GM20431 (cell line): ENCODE results near the gene CSF2.

Experiments used
- in situ Hi-C: fragments of 300-500 bp; cut with MseI, MboI; formaldehyde crosslinking; loops from one replicate; pipeline ENCODE4 v1.15.0; 2020; ENCODE audit warnings: low sequenced_read_pairs; ENCODE audit not compliant: unreplicated experiment

The CSF2 gene

DNA sequence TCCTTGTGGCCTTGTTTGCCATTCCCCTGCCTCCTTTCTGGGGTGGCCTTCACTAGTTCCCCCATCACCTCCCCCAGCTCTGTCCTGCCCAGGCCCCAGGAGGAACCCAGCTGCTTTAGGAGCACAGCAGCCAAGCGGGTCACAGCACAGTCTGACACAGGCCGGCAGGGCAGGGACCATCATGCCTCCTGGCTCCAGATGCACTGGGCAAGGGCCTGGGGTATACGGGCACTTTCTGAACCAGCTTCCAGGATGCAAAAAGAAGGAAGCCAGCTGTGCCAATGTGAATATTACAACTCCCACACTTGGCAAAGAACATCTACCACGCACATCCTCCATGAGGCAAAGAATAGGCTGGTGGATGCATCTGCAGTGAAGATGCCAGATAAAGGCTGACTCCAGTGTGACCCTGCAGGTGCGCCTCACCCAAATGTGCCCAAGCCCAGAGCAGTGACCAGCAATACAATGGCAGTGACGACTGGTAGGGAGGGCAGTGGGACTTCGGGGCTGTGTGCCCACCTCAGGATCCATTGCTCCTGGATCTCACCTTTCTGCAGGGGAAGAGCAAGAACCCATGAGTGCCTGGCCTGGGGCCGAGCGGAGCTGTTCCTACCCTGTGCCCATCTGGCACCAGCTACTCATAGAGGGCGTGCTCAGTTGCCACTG, 19.4 kb upstream of the CSF2 start:
- in situ Hi-C loops, result no loop called here

DNA sequence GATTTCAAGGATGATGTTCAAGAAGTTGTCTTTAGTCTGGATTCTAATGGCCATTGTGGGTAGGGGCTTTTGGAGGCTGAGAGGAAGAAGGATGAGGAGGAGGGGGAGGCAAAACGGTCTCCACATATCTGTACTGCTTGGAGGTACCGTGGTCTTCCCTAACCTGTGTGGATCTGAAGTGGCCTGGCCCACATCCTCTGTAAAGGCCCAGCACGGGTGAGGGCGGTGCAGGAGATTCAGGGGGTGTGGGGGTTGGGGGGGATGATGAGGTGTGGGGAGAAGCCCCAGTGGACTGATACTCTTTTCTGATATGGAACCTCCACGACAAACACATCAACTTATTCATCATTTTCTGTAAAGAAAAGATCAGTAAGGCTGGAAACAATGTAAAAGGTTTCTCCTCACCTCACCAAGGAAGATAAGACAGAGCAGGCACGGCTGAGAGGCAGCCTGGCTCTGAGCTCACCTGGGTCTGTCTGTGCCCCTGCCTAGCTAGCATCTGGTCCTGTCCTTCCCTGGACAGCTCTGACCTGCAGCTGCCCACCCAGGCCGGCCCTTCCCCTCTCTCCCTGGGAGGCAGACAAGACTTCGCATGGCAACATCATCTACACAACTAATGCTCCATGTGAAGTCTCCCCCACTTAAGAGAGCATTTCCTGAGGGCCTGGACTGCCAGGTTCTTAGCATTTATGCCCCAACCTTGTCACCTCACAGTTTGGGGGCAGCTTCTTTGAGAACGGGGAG, 18.7 kb upstream of the CSF2 start:
- in situ Hi-C loops, result no loop called here

DNA sequence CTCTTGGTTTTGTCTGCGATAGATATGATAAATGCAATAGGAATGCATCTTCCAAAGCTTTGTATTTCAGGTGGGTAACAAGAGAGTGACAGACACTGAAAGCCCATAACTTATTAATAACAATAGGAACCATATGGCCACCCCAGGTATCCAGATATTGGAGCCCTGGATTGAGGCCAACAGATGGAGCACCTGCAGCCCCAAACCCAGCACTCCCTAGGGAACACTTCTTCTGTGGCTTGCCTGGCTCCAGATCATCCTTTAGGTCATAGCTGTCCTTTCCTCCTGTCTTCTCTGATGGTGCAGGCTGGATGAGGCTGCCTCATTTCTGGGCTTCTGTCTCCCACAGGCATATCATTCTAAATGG, 18.2 kb upstream of the CSF2 start:
- in situ Hi-C loops, result no loop called here

DNA sequence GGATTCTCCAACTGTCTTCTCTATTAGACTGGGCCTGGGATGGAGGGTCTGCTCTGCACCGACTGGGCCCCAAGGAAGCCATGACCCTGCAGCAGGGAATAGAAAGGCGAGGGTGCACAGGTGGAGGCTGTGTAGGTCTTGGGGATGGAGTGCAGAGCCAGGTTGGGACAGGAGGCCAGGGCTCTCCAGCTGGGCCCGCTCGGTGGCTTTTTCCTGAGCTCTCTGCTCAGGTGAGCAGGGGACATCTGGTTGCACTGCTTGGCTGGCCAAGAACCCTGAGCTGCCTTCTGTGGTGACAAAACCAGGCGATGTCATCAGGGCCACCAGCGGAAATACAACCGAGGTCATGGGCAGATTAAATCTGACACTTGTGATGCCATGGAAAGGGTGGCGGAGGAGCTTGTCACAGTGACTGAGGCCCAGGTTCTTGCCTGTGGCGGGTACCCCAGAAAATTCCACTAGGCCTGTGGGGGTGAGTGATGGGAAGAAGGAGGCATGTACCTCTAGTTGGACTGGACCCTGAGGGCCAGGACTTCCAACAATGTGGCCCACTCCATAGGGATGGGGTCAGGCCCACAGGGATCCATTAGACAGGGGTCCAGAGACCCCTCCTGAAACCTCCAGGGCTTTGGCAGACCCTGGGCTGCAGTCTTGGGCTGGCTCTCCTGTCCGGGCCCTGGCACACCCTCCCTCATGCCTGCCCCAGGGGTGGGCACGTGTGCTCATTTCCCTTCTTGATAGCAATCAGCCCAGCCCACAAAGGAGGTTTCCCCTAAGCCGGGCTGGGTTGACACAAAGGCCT, 17.6 kb upstream of the CSF2 start:
- in situ Hi-C loops, result no loop called here

DNA sequence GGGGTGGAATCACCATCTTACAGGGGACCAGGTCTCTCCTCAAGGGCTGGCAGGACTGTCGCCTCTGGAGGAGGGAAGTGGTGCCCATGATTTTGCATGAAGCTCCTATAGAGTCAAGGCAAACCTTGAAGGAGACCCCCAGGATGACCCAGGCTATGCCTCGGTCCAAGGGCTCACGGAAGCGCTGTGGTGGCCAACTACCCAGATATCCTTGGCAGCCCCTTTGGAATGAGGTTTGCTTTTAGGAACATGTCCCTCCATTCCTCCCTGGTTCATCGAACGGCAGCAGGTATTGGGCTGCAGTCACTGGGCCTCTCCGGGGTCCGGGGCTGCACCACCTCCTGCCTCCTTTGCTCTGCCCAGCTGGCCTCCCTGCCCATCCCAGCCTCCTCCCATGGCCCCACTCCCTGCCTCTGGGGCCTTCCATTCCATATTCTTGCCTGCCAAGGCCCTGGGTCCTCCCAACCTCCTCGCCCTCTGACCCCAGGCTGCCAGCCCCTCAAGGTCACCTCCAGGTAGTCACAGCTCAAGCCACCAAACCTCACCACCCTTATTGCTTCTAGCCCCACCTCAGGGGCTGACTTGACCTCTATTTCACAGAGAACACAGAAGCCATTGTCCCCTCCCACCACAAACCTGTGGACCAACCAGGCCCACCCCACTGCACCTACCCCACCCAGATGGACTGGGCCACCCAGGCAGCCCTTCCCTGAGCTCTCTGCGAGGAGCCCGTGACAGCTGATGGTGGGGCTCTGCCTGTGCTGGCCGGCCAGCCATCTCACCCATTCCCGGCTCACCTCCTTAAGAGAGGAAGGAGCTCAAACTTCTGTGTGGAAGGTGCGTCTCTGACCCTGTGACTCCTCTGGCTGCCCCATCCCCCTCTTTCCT, 16.7 kb upstream of the CSF2 start:
- in situ Hi-C loops, result no loop called here

DNA sequence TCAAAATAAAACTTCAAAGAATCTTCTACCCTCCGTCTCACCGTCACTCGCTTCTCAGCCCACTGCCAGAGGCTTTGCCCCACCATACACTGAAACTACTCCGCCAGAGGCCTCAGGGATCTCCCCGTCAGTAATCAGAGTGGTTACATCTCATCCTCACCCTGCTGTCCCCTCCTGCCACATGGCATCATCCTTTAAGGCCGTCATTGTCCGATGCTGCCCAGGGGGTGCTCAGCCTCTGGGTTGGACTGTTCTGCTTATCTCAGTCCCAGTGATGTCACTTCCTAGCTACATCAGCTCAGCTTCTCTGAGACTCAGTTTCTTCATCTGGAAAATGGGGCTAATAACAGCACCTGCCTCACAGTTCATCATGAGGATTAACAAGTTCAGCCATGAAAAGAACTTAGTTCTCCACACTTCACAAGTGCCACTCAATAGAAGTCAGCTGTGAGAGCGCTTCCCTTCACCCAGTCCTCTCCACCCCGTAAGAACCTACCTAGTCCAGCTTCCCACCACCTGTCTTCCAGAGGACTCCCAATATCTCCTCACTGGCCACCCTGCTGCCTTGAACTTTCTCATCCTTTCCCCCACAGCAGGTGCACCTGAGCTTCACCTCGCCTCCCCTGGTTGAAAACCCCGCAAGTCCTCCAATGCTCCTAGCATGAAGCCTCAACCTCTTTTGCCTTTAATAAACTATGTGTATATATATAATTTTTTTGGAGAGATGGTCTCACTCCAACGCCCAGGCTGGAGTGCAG, 15.9 kb upstream of the CSF2 start:
- in situ Hi-C loops, result no loop called here

DNA sequence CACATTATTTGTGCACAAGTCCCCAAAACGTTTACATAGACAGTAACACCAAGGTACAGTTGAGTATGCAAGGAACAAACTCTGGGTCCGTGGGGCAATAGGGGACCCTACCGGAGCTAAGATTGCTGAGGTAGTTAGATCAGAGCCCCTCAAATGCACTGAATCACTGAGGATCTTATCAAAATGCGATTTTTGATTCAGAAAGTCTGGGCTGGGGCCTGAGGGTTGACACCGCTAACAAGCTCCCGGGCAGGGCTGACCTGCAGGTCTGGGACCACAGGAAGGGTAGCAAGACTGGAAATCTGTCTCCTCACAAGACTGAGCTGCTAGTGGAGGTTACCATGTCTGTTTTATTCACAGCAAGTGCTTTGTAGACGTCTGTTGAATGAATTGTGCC, 14.9 kb upstream of the CSF2 start:
- in situ Hi-C loops, result no loop called here

DNA sequence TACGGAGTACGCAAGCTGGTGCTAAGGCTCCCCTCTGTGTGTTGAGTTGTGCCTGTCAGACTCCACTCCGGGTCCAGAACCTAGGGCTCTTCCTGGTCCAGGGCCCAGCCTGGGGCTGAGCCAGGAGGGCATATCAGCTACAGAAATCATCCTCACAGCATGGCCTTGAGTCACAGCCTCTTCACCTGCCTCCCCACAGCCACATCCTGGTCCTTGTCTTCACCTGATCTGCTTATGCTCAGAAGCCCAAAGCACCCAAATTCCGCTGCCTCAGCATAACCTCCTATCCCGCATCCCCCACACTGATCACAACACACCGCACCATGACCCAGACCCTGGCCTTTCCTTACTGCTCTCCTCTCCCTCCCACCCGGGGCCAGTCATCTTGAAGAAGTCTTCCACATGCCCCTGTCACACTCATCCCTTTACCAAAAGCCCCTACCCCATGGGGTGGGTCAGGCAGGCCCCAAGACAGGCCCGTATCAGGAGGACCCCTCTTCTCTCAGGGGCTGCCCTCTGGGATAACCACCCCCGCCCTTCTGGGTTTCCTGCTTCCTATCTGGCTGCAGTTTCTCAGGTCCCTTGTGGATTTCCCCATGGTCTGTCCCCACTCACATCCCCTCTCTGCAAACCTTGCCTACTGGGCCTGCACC, 14.4 kb upstream of the CSF2 start:
- in situ Hi-C loops, result no loop called here

DNA sequence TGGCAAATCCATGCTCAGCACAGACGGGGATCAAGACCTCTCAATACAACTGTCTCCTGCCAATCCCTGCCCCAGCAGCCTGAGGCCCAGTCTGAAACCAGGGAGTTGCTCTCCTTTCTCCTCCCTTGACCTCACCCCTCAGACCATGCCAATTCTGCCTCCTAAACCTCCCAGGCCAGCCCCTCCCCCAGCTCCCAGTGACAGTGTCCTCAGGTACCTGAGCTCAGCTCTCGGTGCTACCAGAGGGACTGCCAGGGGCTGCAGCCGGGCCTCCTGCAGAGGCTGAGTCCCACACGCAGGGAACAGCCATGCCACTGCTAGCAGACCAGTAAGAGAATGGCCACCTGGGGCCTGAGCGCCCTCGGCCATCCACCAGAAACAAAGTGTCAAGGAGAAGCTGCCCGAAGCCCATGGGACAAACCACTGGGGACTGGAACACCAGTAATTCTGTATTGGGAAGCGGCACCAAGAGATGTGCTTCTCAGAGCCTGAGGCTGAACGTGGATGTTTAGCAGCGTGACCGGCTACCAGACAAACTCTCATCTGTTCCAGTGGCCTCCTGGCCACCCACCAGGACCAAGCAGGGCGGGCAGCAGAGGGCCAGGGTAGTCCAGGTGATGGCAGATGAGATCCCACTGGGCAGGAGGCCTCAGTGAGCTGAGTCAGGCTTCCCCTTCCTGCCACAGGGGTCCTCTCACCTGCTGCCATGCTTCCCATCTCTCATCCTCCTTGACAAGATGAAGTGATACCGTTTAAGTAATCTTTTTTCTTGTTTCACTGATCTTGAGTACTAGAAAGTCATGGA, 13.7 kb upstream of the CSF2 start:
- in situ Hi-C loops, result no loop called here

DNA sequence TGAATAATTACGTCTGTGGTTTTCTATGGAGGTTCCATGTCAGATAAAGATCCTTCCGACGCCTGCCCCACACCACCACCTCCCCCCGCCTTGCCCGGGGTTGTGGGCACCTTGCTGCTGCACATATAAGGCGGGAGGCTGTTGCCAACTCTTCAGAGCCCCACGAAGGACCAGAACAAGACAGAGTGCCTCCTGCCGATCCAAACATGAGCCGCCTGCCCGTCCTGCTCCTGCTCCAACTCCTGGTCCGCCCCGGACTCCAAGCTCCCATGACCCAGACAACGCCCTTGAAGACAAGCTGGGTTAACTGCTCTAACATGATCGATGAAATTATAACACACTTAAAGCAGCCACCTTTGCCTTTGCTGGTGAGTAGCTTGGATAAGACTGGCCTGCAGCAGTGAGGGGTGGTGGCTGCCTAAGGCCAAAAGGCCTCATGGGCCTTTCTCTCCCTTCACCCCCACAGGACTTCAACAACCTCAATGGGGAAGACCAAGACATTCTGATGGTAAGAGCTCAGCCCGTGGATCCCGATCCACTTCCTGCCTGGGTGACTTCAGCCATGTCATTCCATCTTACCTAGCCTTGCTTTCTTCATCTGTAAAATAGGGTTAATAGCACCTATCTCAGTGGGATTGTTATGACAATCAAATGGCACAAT, 13.0 kb upstream of the CSF2 start, which contains the start of gene IL3:
IL3 (plus strand) TSS at position 155 of the 661 bp plus-strand sequence; CDS start at position 207, 52 bp downstream.
- in situ Hi-C loops, result no loop called here

DNA sequence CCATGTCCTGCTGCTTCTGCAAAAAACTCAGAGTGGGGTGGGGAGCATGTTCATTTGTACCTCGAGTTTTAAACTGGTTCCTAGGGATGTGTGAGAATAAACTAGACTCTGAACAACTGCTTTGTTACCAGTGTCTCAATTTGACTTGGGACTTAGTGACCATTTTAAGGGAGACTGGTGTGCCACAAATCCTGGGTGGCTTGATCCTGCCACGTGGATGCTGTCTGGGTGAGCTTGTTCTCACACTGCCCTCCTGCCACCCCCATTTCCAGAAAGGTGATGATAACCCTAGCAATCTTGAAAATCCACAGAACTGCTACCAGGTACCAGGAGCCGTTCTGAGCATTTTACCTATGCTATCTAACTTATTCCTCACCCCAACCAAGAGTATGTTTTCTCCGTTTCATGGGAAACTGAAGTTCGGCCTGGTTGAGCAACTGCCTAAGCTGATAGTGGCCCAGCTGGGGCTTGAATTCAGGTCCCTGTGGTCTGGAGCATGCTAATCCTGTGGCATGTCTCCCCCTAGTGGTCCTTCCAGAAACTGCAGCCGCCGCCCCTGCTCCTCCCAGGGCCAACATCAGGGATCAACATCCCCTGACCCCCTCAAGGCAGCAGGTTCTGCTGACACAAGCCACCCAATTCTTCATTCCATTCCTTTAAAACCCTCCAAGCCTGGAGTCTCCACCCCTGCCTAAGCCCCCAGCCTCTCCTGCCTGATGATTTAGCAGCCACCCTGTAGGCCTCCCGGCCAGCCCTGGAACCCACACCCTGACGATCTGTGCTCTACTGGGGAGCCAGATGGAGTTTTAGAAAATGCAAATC, 10.3 kb upstream of the CSF2 start:
- in situ Hi-C loops, result no loop called here

DNA sequence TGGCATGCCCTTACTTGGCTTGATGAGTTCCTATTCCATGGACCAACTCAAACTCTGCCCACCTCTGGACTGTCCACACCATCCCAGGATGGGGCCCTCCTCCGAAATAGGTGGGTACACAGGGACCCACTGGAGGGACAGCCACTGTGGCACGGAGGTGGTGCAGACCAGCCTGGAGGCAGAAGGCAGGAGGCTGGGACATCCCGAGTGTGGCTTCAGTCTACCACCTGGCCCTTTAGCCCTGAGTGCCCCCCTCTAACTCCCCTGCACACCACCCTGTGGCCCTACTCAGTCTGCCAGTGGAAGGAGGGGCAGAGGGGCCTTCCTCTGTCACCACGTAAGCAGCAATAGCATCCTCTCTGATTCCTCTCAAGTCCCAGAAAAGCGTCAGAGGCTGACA, 9.4 kb upstream of the CSF2 start:
- in situ Hi-C loops, result no loop called here

DNA sequence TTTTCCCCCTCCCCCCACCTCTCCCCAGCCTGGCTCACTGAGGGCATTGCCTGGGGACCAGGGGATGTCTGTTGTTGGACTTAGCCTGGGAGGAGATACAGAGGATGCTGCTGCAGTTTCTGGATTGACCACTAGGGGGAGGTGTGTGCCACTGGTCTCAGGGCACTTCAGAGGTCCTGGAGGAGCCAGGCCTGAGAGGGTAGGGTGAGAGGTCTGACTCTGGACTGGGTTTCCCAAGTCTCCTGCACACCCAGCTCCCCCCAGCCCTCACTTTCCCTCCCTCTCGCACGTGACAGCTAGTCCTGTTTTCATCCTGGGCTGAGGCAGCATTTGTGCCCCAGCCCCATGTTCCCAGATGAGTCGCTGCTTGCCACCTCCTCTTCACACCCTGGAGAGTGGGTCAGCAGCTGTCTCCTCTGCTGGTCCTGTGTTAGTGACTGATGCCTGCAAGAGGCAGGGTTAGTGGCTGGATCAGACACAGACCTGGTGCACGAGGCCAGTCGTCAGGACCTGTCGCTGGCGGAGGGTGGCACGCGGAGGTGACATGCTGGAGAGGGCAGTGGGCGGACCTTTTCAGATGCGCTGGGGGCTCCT, 8.8 kb upstream of the CSF2 start:
- in situ Hi-C loops, result no loop called here

DNA sequence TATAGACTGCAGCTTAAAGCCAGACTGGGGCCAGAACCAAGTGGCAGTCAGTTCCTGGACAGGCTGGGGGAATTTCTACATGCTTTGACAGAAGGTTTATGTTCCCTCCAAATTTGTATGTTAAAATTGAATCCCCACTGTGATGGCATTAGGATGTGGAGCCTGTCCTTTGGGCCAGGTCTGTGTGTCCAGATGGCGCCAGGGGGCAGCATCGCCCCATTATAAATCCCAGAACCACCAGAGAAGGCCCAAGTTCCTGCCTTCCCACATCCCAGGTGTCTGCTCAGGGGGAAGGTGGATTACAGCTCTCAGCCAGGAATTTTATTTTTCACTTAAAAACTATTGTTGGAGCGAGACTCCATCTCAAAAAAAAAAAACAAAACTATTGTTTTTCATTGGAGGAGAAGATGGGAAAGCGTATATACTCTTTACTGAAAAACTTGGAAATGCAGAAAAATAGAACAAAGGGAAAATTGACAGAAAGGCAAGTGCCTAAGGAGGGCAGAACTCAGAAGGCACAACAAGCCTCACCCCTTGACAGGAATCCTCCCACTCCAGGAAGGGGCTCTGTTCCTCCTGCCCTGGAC, 8.1 kb upstream of the CSF2 start:
- in situ Hi-C loops, result no loop called here

DNA sequence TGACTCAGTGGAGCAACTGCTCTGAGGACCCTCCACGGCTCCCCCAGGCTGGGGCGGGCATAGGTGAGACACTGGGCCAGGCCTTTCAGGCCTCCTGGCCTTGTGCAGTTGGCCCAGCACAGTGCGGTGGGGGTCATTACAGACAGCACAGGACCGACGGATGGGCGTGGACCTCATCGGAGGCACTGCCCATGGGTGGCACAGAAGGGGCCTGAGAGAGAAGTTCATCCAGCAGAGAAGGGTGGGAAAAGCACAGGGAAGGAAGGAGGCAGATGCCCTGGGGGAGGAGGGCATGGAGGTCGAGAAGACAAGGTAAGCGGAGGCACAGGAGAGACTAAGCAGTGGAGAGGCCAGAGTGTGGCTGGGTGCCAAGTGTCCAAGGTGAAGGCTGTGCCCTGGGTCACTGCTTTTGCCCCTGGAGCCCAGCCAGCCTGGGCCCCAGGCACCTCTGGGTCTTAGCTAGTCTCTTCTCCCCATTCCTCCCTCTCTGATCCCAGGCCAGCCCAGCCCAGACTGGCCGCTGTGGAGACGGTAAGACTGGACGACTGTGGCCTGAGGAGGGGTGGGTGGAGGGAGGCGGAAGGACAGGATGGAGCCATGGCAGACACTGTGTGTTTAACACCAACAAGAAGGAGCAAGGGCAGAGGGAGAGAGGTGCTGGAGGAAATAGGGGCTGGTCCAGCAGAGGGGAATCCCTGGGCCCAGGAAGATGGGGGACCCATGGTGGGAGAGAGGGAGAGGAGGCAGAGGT, 7.5 kb upstream of the CSF2 start:
- in situ Hi-C loops, result no loop called here
